SK-MEL-5 (cell line): ENCODE measurements around the gene ACOT7. TPM values are rescaled to one million over a fixed set of nuclear protein-coding genes. Genes with fewer than 3 reads are reported as not detected.
"Not testable (repeated sequence)": the region's sequence is repeated elsewhere in the genome, so short reads cannot be mapped to it uniquely, and the experiment has no call there.

Experiments
- DNase-seq: peaks from one replicate; pipeline ENCODE4 v3.0.0-alpha.2; 2016; ENCODE audit warnings: low read depth, low spot score
- in situ Hi-C: cut with HindIII; loops from 2 replicates; pipeline ENCODE4 v1.10.0; 2016; ENCODE audit warnings: low sequenced_read_pairs, high pct_unique_total_duplicates, low pct_unique_long_range_greater_than_20kb
- total RNA-seq: library from RNA; depleted of rRNA; stranded (reverse); fragments of >200 nt; shearing (Covaris generic); gene quantifications from 2 replicates; pipeline ENCODE4 v1.2.3, GENCODE V29; 2014

ACOT7 gene
- total RNA-seq, 1 experiment from 2014 or later, result 125 TPM

DNA sequence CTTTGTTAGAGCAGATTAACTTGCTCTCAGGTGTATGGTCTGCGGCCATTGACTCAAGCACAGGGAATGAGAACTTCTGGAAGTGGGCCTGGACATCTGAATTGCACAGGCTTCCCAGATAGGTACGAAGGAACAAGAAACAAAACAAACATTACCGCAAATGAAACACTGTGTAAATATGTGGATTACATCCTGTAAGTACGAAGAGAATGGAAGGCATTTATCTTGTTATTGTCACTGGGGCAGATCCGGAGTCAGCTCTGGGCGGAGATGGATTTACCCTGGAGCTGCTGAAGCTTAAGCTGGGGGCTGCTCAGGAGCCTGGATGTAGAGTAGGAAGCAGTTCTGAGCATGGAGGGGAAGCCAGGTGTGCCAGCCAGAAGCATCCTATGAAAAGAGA lies 19.3 kb upstream of the ACOT7 start:
- in situ Hi-C loops, result no loop called here
- DNase-seq, result no peak

- in situ Hi-C loops, result no loop called here
- DNase-seq, result no peak
Observed at GRCh38 chr1:6410248-6410893, 16.8 kb upstream of the ACOT7 start.

- in situ Hi-C loops, result no loop called here
- no peak for DNase-seq
Observed at GRCh38 chr1:6409733-6410132, 16.2 kb upstream of the ACOT7 start.

GRCh38 chr1:6409053-6409452 lies 15.5 kb upstream of the ACOT7 start:
- in situ Hi-C loops, result no loop called here
- DNase-seq, result no peak

DNA sequence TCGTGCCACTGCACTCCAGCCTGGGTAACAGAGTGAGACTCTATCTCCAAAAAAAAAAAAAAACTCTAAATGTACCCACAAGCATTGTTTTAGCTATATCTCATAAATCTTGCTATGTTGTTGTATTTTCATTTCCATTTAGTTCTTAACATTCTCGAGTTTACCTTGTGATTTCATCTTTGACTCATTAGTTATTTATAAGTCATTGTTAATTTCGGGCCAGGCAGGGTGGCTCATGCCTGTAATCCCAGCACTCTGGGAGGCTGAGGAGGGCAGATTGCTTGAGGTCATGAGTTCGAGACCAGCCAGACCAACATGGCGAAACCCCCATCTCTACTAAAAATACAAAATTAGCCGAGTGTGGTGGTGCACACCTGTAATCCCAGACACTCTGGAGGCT lies 14.5 kb upstream of the ACOT7 start:
- in situ Hi-C loops, result no loop called here
- no peak for DNase-seq

DNA sequence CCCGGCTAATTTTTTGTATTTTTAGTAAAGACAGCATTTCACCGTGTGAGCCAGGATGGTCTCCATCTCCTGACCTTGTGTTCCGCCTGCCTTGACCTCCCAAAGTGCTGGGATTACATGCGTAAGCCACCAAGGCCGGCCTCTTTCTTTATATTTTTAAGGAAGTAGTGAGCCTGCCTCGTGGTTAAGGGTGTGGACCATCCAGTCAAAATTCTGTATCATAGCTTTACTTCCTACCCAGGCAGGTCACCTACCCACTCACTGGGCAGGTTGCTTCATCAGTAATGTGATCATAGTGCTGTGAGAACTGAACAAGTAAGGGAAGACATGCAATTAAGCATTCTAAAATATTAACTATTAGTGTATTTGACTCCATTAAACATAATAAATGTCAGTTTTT lies 8.1 kb upstream of the ACOT7 start:
- in situ Hi-C loops, result no loop called here
- no peak for DNase-seq

GRCh38 chr1:6399294-6399693 lies 5.7 kb upstream of the ACOT7 start:
- in situ Hi-C loops, result no loop called here

DNA sequence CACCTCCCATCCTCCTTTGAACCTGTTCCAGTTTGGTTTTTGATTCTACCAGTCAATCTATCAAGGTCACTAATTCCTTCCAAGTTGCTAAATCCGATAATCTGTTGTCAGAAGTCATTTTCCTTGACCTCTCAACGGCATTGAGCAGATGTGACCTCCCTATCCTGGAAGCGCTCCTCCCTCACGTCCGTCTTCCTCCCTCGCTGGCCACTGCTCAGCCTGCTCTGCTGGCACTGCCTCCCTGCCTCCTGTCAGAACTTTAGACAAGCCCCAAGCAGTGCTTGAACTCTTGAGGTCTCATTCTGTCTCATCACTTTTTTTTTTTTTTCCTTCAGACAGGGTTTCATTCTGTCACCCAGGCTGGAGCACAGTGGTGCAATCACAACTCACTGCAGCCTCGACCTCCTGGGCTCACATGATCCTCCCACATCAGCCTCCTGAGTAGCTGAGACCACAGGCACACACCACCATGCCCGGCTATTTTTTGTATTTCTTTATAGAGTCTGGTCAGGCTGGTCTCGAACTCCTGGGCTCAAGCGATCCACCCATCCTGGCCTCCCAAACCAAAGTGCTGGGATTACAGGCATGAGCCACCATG lies 4.4 kb upstream of the ACOT7 start:
- in situ Hi-C loops, result no loop called here
- DNase-seq, result no peak

More at GRCh38 chr1:6399294-6399693, 5.7 kb upstream of the ACOT7 start:
- DNase-seq, result no peak

GRCh38 chr1:6396998-6397397 lies 3.4 kb upstream of the ACOT7 start:
- DNase-seq, result peak; percentile 38
- in situ Hi-C loops, result no loop called here

- DNase-seq, in situ Hi-C loops: not testable (repeated sequence)
Observed at GRCh38 chr1:6395781-6396244, 2.2 kb upstream of the ACOT7 start.

GRCh38 chr1:6395130-6395529 lies 1.6 kb upstream of the ACOT7 start:
- in situ Hi-C loops, DNase-seq: not testable (repeated sequence)

DNA sequence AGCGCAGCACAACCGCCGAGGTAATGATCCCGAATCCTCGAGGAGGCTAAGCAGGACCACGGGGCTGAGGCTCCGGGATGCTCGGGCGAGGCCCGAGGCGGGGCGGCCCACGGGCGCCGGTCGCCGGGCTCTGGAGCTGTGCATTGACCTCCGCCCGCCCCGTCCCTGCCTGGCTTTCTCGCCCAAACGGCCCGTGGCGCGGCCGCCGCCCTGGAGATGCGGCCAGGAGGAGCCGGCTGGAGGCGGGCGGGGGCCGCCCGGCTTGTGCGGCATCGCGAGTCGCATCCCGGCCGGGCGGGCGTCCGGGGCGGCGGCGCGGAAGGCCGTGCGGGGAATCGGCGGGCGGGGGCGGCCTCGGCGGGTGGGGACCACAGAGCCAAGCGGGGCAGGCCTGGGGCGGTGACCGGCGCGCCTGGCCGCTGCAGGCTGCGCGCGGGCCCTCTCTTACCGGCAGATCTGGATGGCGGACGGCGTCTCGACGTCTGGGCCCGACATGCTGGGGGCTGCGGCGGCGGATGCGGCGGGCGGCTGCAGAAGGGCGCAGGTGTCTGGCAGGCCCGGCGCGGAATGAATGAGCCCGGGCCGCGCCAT lies 663 bp downstream of the ACOT7 start:
- in situ Hi-C loops, result no loop called here
- DNase-seq, result no peak

DNA sequence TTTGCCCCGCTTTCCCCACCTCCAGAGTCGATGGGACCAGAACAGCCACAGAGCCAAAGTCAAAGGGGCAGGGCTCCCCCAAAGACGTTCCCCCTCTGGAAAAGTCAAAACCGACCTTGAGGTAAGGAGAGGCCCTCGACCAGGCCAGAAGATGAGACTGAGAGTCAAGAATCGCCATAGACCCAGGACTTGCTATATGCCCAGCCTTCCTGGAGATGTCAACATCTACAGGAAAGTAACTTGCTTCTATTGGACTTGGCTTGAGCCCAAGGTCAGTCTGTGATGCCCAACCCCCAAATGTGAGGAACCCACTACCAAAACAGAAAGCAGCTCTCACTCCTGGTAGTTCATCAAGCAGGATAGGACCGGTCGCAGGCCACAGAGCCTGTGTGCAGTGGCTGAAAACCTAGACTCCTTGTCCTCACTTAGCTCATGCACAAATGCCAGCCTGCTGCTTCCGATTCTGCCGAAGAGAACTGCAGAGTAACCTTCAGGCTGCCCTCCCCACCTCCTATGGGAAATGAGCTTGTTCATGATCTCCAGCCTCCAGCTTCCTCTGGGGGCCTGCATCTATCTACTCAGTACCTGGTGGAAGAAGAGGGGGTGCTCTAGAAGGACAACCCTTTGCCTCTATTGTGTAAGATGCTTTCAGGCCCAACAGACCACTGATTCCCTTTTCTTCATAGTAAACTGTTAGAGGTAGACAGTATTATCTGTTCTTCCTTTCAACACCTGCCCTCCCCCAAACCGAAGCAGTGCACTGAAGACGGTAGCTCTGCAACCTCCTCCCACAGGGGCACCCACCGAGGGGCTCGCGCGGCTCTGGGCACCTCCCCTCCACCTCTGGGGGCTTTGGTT lies 1.4 kb downstream of the ACOT7 start:
- no peak for DNase-seq
- in situ Hi-C loops, result no loop called here

GRCh38 chr1:6389971-6390370 lies 3.6 kb downstream of the ACOT7 start:
- no peak for DNase-seq
- in situ Hi-C loops, result no loop called here

DNA sequence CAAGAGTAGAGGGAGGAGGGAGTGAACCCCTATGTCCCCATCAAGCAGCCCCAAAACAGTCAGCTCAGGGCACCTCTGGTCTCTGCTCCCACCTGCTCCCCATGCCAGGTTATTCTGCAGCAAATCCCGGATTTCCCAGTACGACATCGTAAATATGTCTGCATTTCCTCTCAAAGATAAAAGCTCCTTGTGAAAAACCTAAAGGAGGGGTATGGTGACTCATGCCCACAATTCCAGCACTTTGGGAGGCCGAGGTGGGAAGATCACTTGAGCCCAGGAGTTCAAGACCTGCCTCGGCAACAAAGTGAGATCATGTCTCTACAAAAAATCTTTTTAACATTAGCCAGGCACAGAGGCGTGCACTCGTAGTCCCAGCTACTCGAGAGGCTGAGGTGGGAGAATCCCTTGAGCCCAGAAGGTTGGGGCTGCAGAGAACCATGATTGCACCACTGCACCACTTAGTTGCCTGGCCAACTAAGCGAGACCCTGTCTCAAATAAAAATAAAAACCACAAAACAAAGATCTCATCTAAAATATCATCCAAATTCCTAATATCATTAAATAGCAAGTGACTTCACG lies 7.1 kb downstream of the ACOT7 start:
- peak; percentile 55 for DNase-seq
- in situ Hi-C loops, result no loop called here

DNA sequence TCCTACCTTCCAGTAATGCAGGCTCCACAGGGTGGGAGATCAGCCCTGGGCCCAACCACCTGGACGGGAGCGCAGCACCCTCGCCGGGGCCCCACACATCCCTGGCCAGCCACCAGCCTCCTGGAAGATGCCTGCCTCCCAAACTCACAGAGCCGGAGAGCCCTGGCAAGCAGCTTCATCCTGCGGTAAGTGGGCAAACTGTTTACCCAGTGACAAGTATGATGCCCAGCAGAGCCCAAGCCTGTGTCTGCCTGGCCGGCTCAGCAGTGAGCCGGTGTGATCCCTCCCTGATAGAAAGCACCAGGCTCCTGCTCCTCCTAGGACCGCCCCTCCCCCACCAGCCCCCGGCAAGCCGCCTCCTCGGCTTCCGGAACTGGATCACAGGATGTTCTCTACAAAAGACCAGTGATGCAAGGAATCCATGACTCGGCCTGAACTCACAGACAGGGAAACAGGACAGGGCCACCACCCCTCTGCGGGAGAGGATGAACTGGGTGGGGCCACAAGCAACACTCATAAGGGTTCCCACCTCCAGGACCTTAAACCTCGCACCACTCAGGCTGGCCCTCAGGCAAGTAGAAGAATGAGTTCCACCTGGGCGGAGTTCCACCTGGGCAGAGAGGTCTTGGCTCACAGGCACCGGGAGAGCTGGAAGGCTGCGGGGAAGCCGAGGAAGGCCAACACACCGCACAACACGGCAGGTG lies 7.9 kb downstream of the ACOT7 start:
- in situ Hi-C loops, result no loop called here
- peak; percentile 90 for DNase-seq

DNA sequence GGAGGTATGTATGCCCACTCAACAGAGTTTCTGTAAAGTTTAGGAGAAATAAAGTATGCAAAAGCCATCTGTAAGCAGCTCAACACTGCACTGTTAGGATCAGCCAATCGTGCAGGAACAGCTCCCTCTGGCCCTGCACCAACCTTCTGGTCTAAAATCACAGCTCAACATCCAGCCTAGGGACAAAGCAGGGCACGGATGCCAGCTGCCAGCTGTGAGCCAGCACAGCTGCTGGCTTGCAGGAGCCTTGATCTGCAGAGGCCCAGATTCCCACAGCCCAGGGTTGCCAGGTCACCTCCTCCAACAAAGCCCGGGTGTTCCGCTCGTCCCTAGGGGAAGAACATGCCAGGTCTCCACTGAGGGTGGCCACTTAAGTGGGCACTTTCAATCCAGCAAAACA lies 8.6 kb downstream of the ACOT7 start:
- peak; percentile 28 for DNase-seq
- in situ Hi-C loops, result no loop called here
